OCI-LY7 (cell line): ENCODE results near the gene PHKB. TPM values are rescaled to one million over a fixed set of nuclear protein-coding genes. Genes with fewer than 3 reads are reported as not detected.
"Not testable (repeated sequence)": the region's sequence is repeated elsewhere in the genome, so short reads cannot be mapped to it uniquely, and the experiment has no call there.

Experiments
- BruUV-seq: library from RNA; stranded (reverse); fragments of 400-500 nt; replicated peaks from 2 replicates; lab custom pipeline; 2021; lab: Mats Ljungman, UMichigan
- CTCF ChIA-PET: fragments of 300-600 bp; sonication (Branson Sonifier 250); formaldehyde crosslinking; loops from one replicate; lab custom pipeline; 2022; ENCODE audit warnings: antibody characterized with exemption; ENCODE audit not compliant: unreplicated experiment; lab: Charles Lee
- POLR2A ChIA-PET: fragments of 300-600 bp; sonication (Branson Sonifier 250); formaldehyde crosslinking; loops from one replicate; lab custom pipeline; 2022; ENCODE audit warnings: antibody characterized with exemption; lab: Charles Lee
- DNase-seq: peaks from one replicate; pipeline ENCODE4 v3.0.0-alpha.2; 2015; ENCODE audit warnings: low spot score
- H2AFZ ChIP-seq: fragments of 200-600 bp; sonication (generic), shearing (Covaris generic); 2 replicates; pipeline ENCODE4 v1.6.1; 2014; ENCODE audit warnings: mild to moderate bottlenecking, antibody characterized with exemption, low read length, moderate library complexity
- H3K27ac ChIP-seq: fragments of 200-600 bp; sonication (generic); 2 replicates; pipeline ENCODE4 v1.5.1; 2014; ENCODE audit warnings: mixed run types, low read depth, mild to moderate bottlenecking, moderate library complexity, low read length, inconsistent platforms; ENCODE audit not compliant: poor library complexity, severe bottlenecking
- H3K36me3 ChIP-seq: fragments of 200-600 bp; sonication (generic); 2 replicates; pipeline ENCODE4 v1.6.1; 2014; ENCODE audit warnings: mild to moderate bottlenecking, antibody characterized with exemption, low read length, moderate library complexity, mixed read lengths; ENCODE audit not compliant: insufficient read depth
- H3K4me1 ChIP-seq: fragments of 200-600 bp; sonication (generic); 2 replicates; pipeline ENCODE4 v1.5.1; 2014; ENCODE audit warnings: mild to moderate bottlenecking, low read length; ENCODE audit not compliant: insufficient read depth, poor library complexity, severe bottlenecking
- H3K4me2 ChIP-seq: fragments of 200-600 bp; sonication (generic); 2 replicates; pipeline ENCODE4 v1.6.1; 2014; ENCODE audit warnings: mild to moderate bottlenecking, low read length
- H3K4me3 ChIP-seq: fragments of 200-600 bp; sonication (generic); 2 replicates; pipeline ENCODE4 v1.5.1; 2014; ENCODE audit warnings: mild to moderate bottlenecking, low read depth, low read length; ENCODE audit not compliant: poor library complexity, severe bottlenecking
- H3K79me2 ChIP-seq: fragments of 200-600 bp; sonication (generic); 2 replicates; pipeline ENCODE4 v1.6.1; 2016; ENCODE audit warnings: low read depth, mild to moderate bottlenecking, low read length, moderate library complexity, mixed read lengths; ENCODE audit not compliant: insufficient read depth
- H3K9me2 ChIP-seq: fragments of 200-600 bp; sonication (generic); 2 replicates; pipeline ENCODE4 v1.6.1; 2016; ENCODE audit warnings: mild to moderate bottlenecking, low read length, mixed read lengths; ENCODE audit not compliant: insufficient read depth
- H3K9me3 ChIP-seq: fragments of 200-600 bp; sonication (generic); 2 replicates; pipeline ENCODE4 v1.6.1; 2014; ENCODE audit warnings: mild to moderate bottlenecking, mixed run types, low read length, mixed read lengths
- H4K20me1 ChIP-seq: fragments of 200-600 bp; sonication (generic); 2 replicates; pipeline ENCODE4 v1.6.1; 2014; ENCODE audit warnings: mild to moderate bottlenecking, antibody characterized with exemption, low read length, moderate library complexity, mixed read lengths; ENCODE audit not compliant: insufficient read depth
- CTCF ChIP-seq: fragments of 200-600 bp; sonication (generic); conservative IDR thresholded peaks from 2 replicates; pipeline ENCODE4 v1.5.1; 2014; ENCODE audit warnings: mild to moderate bottlenecking, antibody characterized with exemption, low read length, moderate library complexity, mixed read lengths
- EZH2phosphoT487 ChIP-seq: fragments of 200-600 bp; sonication (generic); IDR thresholded peaks from 2 replicates; pipeline ENCODE4 v1.6.1; 2018; ENCODE audit warnings: low read depth, borderline replicate concordance, mild to moderate bottlenecking, mixed run types, antibody characterized with exemption, low read length, moderate library complexity, mixed read lengths
- intact Hi-C: fragments of 100-400 bp; cut with micrococcal nuclease; formaldehyde crosslinking; loops from one replicate; pipeline ENCODE4 v1.10.0; 2022; ENCODE audit not compliant: unreplicated experiment
- total RNA-seq, 2 experiments: library from RNA; depleted of rRNA in 1 of 2; stranded (reverse); fragments of >200 nt in 1 of 2; shearing (Covaris generic) in 1 of 2; gene quantifications; 2 replicates each; pipeline ENCODE4 v1.2.3, GENCODE V29; 2014 to 2022

Gene PHKB
- total RNA-seq, 2 experiments from 2014 or later, result 56.9 to 93.1 TPM

DNA sequence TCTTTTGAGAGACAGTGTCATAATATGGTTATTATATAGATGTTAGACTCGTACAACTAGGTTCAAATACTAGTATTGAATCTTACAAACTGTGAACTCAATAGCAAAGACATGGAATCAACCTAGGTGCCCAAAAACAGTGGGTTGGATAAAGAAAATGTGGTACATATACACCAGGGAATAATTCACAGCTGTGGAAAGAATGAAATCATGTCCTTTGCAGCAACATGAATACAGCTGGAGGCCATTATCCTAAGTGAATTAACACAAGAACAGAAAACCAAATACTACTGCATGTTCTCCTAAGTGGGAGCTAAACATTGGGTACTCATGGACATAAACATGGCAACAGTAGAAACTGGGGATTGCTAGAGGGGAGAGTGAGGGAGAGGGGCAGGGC, 8.1 kb downstream of the PHKB start:
- intact Hi-C loops, result loop anchor here (10.0 kb wide), 1 partner anchor 696 kb away; no protein-coding TSS in a partner anchor
- CTCF ChIA-PET, result no interaction called here
- POLR2A ChIA-PET, result interaction anchor here (0.6 to 13.0 kb wide), 8 partner anchors 9 to 224 kb away, joined by 3 to 120 read pairs (median 4); no protein-coding TSS in a partner anchor

DNA sequence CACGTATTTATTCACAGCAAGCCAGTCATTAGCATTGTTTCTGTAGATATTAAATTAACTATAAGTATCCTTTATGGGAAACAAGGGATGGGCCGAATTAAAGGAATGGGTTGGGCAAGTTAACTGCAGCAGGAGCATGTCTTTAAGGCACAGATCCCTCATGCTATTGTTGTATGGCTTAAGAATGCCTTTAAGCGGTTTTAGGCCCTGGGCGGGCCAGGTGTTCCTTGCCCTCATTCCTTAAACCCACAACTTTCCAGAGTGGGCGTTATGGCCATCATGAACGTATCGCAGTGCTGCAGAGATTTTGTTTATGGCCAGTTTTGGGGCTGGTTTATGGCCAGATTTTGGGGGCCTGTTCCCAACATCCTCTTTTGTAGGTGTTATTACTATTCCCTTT, 9.1 kb downstream of the PHKB start:
- Histone ChIP-seq H3K79me2 (peaks cover 32% of the 10 kb centered on the region), H3K4me3 (no peak overlapping the region), H2AFZ (no peak overlapping the region), H3K27ac (no peak overlapping the region), H3K36me3 (peaks cover 26% of the 10 kb centered on the region; the same call in 1 of the 2 replicates), H4K20me1 (no peaks in the 10 kb centered on the region; the same call in 1 of the 2 replicates), H3K9me2 (no peaks in the 10 kb centered on the region), H3K4me2 (no peak overlapping the region), H3K4me1 (peaks cover 9% of the 10 kb centered on the region), H3K9me3 (no peaks in the 10 kb centered on the region)
- POLR2A ChIA-PET, result interaction anchor here (1.1 to 13.0 kb wide), 2 partner anchors 8 to 17 kb away, joined by 3 to 120 read pairs; no protein-coding TSS in a partner anchor
- no TSS peak for BruUV-seq
- CTCF ChIA-PET, result no interaction called here
- DNase-seq, result no peak
- no peak for TF ChIP-seq CTCF
- intact Hi-C loops, result no loop called here

More for the DNA sequence above, 8.1 kb downstream of the PHKB start:
- Histone ChIP-seq H3K4me2 (no peak overlapping the region), H3K79me2 (peaks cover 42% of the 10 kb centered on the region), H3K4me3 (no peak overlapping the region), H3K27ac (no peak overlapping the region), H3K4me1 (peaks cover 19% of the 10 kb centered on the region), H3K9me2 (no peaks in the 10 kb centered on the region), H2AFZ (no peak overlapping the region), H3K36me3 (peaks cover 36% of the 10 kb centered on the region; the same call in 1 of the 2 replicates), H4K20me1 (no peaks in the 10 kb centered on the region; the same call in 1 of the 2 replicates), H3K9me3 (no peaks in the 10 kb centered on the region)
- TF ChIP-seq EZH2phosphoT487 (no peak), CTCF (no peak)
- no peak for DNase-seq
- BruUV-seq, result no TSS peak

DNA sequence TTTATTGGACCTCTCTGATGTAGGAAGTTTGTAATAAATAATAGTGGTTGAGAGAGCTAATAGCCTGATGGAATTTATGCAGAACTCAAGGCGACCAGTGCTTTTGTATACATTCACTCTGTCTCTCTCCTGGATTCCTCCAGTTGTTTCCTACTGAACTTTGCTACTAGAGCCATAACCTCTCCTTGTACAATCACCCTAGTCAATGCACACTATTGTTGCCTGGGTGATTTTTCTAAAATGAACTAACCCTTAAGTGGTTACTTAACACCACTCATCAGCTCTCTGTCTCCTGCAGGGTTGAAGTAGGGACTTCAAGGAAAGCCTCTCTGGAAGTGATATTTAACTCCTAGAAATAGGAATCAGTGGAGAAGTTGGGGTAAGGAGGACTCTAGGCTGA, 9.7 kb downstream of the PHKB start:
- Histone ChIP-seq H3K36me3 (peaks cover 22% of the 10 kb centered on the region; the same call in 1 of the 2 replicates), H3K9me2 (no peaks in the 10 kb centered on the region), H3K9me3 (no peaks in the 10 kb centered on the region), H3K27ac (no peak overlapping the region), H3K4me1 (peaks cover 3% of the 10 kb centered on the region), H2AFZ (no peak overlapping the region), H3K4me2 (no peak overlapping the region), H4K20me1 (no peaks in the 10 kb centered on the region; the same call in 1 of the 2 replicates), H3K79me2 (peaks cover 26% of the 10 kb centered on the region), H3K4me3 (no peak overlapping the region)
- intact Hi-C loops, result no loop called here
- CTCF ChIA-PET, result interaction anchor here (0.6 kb wide), 1 partner anchor 9 kb away, joined by 4 read pairs; the partner anchor contains the start of gene PHKB
- TF ChIP-seq EZH2phosphoT487 (no peak), CTCF (no peak)
- BruUV-seq, result no TSS peak
- POLR2A ChIA-PET, result interaction anchor here (0.5 to 13.0 kb wide), 3 partner anchors 8 to 844 kb away, joined by 3 to 120 read pairs (median 4); no protein-coding TSS in a partner anchor
- no peak for DNase-seq

- H3K4me3 ChIP-seq, H3K4me2 ChIP-seq, H2AFZ ChIP-seq, H4K20me1 ChIP-seq, BruUV-seq, intact Hi-C loops, H3K4me1 ChIP-seq, H3K9me2 ChIP-seq, H3K9me3 ChIP-seq, H3K27ac ChIP-seq, H3K79me2 ChIP-seq, CTCF ChIA-PET, DNase-seq: not testable (repeated sequence)
- H3K36me3 ChIP-seq, result peaks cover 15% of the 10 kb centered on the region
- POLR2A ChIA-PET, result interaction anchor here (0.6 to 0.8 kb wide), 2 partner anchors 20 to 696 kb away, joined by 3 to 4 read pairs; no protein-coding TSS in a partner anchor
Measured at GRCh38 chr16:47473004-47473403, 11.9 kb downstream of the PHKB start.
